ENCODE results near the gene SNX25. TPM values are rescaled to one million over a fixed set of nuclear protein-coding genes. Genes with fewer than 3 reads are reported as not detected.

The SNX25 gene
- total and polyA plus RNA-seq, 2 donors (not counting 1 experiment from before 2014, with no cell fraction given) = 12.0 to 77.6 TPM

DNA sequence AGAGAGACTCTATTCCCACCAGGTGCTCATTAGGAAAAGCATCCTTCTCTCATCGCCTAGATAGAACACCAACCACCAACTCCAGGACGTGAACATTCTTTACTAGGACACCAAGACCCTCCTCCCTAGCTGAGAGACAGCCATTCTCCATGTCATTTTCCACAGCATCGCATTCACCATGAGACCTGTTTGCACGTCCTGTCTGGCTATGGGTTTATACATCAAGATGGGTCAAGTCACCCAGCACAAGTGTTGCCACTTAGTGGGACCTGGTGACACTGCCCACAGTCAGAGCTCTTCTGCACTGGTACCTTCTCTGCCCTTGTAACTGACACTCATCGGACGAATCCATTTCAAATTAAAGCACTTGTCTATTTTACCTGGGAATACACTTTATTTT, 168.9 kb downstream of the SNX25 start:
- Mint-ChIP-seq H3K27ac (no peak overlapping the region), H3K4me1 (no peaks in the 10 kb centered on the region), H3K4me3 (no peak overlapping the region), H3K27me3 (no peaks in the 10 kb centered on the region), H3K9me3 (ENCODE audit: insufficient read depth) (peaks cover 8% of the 10 kb centered on the region)
- intact Hi-C loops (cut with micrococcal nuclease) = no loop called here
- no peaks in the 10 kb centered on the region for H3K79me2 ChIP-seq (ENCODE audit: control insufficient read depth, insufficient read depth, low read length)
- peaks cover 0 to 3% of the 10 kb centered on the region in 2 experiments for H3K36me3 ChIP-seq (replicated peaks in 1 of 2; ENCODE audit: control extremely low read depth in 1 of 2, control insufficient read depth in 1 of 2, extremely low read depth in 1 of 2, insufficient read depth in 2 of 2, low read length in 1 of 2)
- peaks cover 3 to 4% (median 4%) of the 10 kb centered on the region in 3 donors for H3K9me3 ChIP-seq (ENCODE audit: control extremely low read depth in 1 of 3, control insufficient read depth in 2 of 3, insufficient read depth in 1 of 3, low read length in 2 of 3)
- no peak overlapping the region for H3K27ac ChIP-seq (ENCODE audit: low read length in 2 of 2)
- no peaks in the 10 kb centered on the region for H3K27me3 ChIP-seq (replicated peaks in 1 of 4; ENCODE audit: control extremely low read depth in 1 of 4, control insufficient read depth in 3 of 4, insufficient read depth in 4 of 4, low read length in 3 of 4)
- H3K4me2 ChIP-seq (replicated peaks; ENCODE audit: low read depth, low read length, poor library complexity, severe bottlenecking) = no peak overlapping the region
- no peaks in the 10 kb centered on the region for H3K4me1 ChIP-seq (ENCODE audit: control insufficient read depth in 2 of 2, insufficient read depth in 2 of 2, low read length in 2 of 2)
- no peak overlapping the region for H3K4me3 ChIP-seq (ENCODE audit: control extremely low read depth in 1 of 5, extremely low read depth in 1 of 5, insufficient read depth in 1 of 5, low read depth in 2 of 5, low read length in 4 of 5)
- no peaks in the 10 kb centered on the region for H4K20me1 ChIP-seq (ENCODE audit: control insufficient read depth, insufficient read depth, low read length, poor library complexity, severe bottlenecking)
- TF ChIP-seq, protein P1, sequence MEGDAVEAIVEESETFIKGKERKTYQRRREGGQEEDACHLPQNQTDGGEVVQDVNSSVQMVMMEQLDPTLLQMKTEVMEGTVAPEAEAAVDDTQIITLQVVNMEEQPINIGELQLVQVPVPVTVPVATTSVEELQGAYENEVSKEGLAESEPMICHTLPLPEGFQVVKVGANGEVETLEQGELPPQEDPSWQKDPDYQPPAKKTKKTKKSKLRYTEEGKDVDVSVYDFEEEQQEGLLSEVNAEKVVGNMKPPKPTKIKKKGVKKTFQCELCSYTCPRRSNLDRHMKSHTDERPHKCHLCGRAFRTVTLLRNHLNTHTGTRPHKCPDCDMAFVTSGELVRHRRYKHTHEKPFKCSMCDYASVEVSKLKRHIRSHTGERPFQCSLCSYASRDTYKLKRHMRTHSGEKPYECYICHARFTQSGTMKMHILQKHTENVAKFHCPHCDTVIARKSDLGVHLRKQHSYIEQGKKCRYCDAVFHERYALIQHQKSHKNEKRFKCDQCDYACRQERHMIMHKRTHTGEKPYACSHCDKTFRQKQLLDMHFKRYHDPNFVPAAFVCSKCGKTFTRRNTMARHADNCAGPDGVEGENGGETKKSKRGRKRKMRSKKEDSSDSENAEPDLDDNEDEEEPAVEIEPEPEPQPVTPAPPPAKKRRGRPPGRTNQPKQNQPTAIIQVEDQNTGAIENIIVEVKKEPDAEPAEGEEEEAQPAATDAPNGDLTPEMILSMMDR (IDR thresholded peaks at IDR 0.05) = no peak
- TF ChIP-seq EZH2 (IDR thresholded peaks at IDR 0.05; ENCODE audit: borderline replicate concordance, insufficient read depth, low read depth, low read length, poor library complexity, severe bottlenecking) = no peak
- DNase-seq (no peak), ATAC-seq (ENCODE audit: low read depth) (no peak)
- ChIA-PET POLR2A (no interaction called here), CTCF (no interaction called here)
- WGBS (ENCODE audit: insufficient coverage) = 97% methylated on average over 4 of the region's 6 CpGs
- H2AFZ ChIP-seq (ENCODE audit: insufficient read depth, low read depth, low read length, poor library complexity, severe bottlenecking) = no peak overlapping the region
- no peak overlapping the region for H3K9ac ChIP-seq (ENCODE audit: low read length)

DNA sequence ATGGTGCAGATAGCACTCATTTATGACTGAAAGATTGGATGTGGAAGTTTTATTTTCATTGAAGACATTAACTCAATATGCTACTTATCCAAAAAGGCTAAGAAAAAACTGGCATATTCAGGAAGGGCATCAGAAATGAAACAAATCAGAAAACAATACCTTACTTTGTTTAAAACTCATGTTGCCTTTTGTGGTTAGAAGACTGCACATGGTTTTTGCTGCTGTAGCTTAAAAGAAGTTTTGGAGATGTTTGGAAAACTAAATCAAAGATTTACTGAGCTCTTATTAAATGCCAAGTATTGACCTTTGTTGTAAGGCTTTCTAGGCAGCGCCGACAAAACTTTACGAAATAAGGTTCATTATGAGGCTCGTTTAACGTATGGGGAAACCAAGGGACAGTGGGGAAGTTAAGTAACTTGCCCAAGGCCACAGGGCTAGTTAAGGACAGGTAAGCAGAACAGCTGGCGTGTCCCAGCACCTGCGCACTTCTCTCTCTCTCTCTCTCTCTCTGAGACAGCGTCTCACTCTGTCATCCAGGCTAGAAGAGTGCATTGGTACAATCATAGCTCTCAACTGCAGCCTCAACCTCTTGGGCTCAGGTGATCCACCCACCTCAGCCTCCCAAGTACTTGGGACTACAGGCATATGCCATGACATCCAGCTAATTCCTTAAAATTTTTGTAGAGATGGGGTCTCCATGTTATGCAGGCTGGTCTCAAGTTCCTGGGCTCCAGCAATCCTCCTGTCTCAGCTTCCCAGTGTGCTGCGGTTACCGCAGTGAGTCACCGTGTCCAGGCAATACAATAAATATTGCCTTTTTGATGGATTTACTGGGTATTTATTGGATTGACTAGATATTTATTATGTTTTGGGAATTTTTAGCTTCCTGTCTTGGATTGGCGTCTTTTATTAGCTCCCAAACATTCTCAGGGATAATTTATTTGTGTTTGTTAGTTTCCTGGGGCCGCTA, 170.2 kb downstream of the SNX25 start:
- CTCF ChIA-PET = interaction anchor here (1.4 kb wide), 1 partner anchor 46 kb away, joined by 3 read pairs; no protein-coding TSS in a partner anchor
- 100% methylated on average over 5 of the region's 13 CpGs for WGBS (ENCODE audit: insufficient coverage)
- no peaks in the 10 kb centered on the region for H3K27me3 ChIP-seq (replicated peaks in 1 of 4; ENCODE audit: control extremely low read depth in 1 of 4, control insufficient read depth in 3 of 4, insufficient read depth in 4 of 4, low read length in 3 of 4)

More for the DNA sequence above, 170.2 kb downstream of the SNX25 start:
- peaks cover 0 to 3% of the 10 kb centered on the region in 2 experiments for H3K36me3 ChIP-seq (replicated peaks in 1 of 2; ENCODE audit: control extremely low read depth in 1 of 2, control insufficient read depth in 1 of 2, extremely low read depth in 1 of 2, insufficient read depth in 2 of 2, low read length in 1 of 2)
- H3K27ac ChIP-seq (ENCODE audit: low read length in 2 of 2) = no peak overlapping the region
- H3K9me3 ChIP-seq (ENCODE audit: control extremely low read depth in 1 of 3, control insufficient read depth in 2 of 3, insufficient read depth in 1 of 3, low read length in 2 of 3) = peaks cover 3 to 4% (median 4%) of the 10 kb centered on the region in 3 donors
- no peaks in the 10 kb centered on the region for H4K20me1 ChIP-seq (ENCODE audit: control insufficient read depth, insufficient read depth, low read length, poor library complexity, severe bottlenecking)
- no peak overlapping the region for H2AFZ ChIP-seq (ENCODE audit: insufficient read depth, low read depth, low read length, poor library complexity, severe bottlenecking)
- intact Hi-C loops (cut with micrococcal nuclease) = no loop called here
- ATAC-seq (ENCODE audit: low read depth) = no peak
- Mint-ChIP-seq H3K4me1 (peaks cover 1% of the 10 kb centered on the region), H3K9me3 (ENCODE audit: insufficient read depth) (peaks cover 8% of the 10 kb centered on the region), H3K27ac (no peak overlapping the region), H3K27me3 (no peaks in the 10 kb centered on the region), H3K4me3 (no peak overlapping the region)
- H3K4me2 ChIP-seq (replicated peaks; ENCODE audit: low read depth, low read length, poor library complexity, severe bottlenecking) = no peak overlapping the region
- no peaks in the 10 kb centered on the region for H3K4me1 ChIP-seq (ENCODE audit: control insufficient read depth in 2 of 2, insufficient read depth in 2 of 2, low read length in 2 of 2)
- POLR2A ChIA-PET = interaction anchor here (0.5 kb wide), 1 partner anchor 93 kb away, joined by 4 read pairs; no protein-coding TSS in a partner anchor
- DNase-seq = no peak
- TF ChIP-seq, protein P1 (IDR thresholded peaks at IDR 0.05) = no peak
- TF ChIP-seq EZH2 (IDR thresholded peaks at IDR 0.05; ENCODE audit: borderline replicate concordance, insufficient read depth, low read depth, low read length, poor library complexity, severe bottlenecking) = no peak
- no peak overlapping the region for H3K9ac ChIP-seq (ENCODE audit: low read length)
- H3K79me2 ChIP-seq (ENCODE audit: control insufficient read depth, insufficient read depth, low read length) = no peaks in the 10 kb centered on the region
- no peak overlapping the region for H3K4me3 ChIP-seq (ENCODE audit: control extremely low read depth in 1 of 5, extremely low read depth in 1 of 5, insufficient read depth in 1 of 5, low read depth in 2 of 5, low read length in 4 of 5)

Measured in B cell (primary cell).